Hematopoietic multipotent progenitor cell treated with erythropoietin and hydrocortisone succinate and interleukin-3 and kit ligand, for 17 days (in vitro differentiated cells): ENCODE measurements around the gene MARVELD1.

Experiments used
- DNase-seq: peaks from one replicate; pipeline ENCODE4 v3.0.0-alpha.2; 2015; ENCODE audit warnings: low spot score

Gene MARVELD1

GRCh38 chr10:97721871-97722780 is 8.6 kb downstream of the MARVELD1 start:
- DNase-seq, result no peak

GRCh38 chr10:97723001-97723400 is 9.5 kb downstream of the MARVELD1 start:
- no peak for DNase-seq

DNA sequence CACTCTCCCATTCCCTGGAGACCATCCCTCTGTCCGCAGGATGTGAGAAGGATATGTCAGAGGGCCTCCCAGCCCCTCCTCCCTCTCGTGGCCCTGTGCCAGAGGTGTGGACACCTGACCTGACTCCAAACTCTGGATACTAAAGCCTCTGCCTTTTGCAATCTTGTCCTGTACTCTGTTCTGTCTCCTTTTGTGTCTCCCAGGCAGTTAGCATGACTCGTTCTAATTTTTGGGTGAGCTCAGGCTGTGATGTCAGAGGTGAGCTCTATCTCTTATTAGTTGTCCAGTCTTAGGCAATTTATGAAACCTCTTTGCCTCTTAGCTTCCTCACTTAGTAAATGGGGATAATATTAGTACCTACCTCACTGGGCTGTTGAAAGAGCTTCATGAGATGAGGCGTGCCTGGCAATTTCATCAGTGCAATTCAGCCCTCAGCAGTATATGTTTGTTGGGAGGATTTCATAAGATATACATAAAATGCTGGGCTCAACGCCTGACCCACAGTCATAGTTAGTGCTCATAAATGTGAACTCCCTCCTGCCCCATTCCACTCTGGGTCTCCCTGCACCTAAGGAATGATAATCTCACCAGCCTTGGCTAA is 10.9 kb downstream of the MARVELD1 start:
- no peak for DNase-seq

DNA sequence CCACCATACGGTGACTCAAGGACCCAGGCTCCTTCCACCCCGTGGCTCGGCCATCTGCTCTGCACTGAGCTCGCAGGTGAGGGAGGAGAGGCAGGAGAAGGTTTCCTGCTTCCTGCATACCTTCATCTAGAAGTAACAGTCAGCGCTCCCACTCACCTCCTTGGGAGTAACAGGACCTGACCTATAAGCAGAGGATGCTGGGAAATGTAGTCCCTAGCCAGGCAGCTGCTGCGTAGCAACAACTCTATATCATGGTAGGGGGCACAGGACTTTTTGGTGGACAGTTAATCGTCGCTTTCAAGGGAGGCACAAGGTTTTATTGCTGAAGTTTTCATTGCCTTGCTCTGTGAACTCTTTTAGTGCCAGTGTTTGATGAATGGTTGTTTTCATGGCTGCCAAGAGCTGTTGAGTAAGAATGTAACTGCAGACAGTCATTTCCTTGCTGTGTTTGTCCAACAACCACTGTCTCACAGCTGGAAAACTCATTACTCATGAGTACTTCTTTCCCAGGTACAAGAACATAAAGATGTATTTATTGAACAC is 13.2 kb downstream of the MARVELD1 start:
- no peak for DNase-seq

- no peak for DNase-seq
Observed at GRCh38 chr10:97729014-97729413, 15.5 kb downstream of the MARVELD1 start.

DNA sequence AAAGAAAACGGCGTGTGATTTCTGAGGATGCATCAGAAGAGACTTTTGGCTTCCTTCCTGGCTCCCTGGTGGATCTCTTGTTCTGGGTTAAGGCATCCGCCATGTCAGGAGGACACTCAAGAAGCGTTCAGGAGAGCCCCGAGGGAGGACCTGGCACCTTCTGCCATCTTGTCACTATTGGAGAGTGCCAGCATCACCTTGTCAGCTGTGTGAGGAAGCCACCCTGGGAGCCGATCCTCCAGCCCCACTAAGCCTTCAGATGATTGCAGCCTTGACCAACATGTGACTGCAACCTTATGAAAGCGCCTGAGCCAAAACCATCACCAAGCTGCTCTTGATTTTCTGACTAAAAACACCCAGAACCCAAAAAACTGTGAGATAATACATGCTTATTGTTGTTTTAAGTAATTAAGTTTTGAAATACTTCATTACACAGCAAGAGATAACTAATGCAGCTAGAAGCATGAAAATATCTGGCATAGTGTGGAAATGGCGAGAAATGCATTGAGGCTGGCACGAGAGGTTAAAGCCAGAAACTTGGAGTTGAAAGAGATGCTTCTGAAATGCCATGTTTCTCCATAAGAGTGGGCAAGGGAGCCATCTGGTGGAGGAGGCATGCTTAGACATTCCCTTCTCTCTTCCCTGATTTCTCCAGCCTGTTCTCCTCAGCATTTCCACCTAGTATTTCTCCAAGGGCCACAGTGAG is 18.0 kb downstream of the MARVELD1 start:
- DNase-seq, result peak; percentile 84

- DNase-seq, result no peak
Observed at GRCh38 chr10:97732052-97732359, 18.5 kb downstream of the MARVELD1 start.

- DNase-seq, result no peak
Observed at GRCh38 chr10:97733256-97733655, 19.7 kb downstream of the MARVELD1 start.

DNA sequence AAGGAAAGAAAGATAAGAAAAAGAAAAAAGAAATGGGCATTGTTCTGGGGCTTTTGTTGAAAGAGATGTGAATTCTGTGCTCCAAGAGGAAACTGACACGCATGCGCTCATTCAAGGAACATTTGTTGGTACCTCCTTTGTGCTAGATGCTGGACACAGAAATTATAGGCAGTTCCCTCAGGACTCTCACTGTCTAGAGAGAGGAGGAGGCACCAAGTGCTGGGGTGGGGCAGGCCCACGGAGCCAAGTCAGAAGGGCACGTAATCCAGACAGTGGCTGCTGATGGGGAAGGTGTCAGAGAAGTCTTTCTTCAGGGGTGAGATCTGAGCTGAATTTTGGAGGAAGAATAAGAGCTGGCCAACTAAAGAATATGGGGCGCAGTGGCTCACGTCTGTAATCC is 20.5 kb downstream of the MARVELD1 start:
- no peak for DNase-seq

DNA sequence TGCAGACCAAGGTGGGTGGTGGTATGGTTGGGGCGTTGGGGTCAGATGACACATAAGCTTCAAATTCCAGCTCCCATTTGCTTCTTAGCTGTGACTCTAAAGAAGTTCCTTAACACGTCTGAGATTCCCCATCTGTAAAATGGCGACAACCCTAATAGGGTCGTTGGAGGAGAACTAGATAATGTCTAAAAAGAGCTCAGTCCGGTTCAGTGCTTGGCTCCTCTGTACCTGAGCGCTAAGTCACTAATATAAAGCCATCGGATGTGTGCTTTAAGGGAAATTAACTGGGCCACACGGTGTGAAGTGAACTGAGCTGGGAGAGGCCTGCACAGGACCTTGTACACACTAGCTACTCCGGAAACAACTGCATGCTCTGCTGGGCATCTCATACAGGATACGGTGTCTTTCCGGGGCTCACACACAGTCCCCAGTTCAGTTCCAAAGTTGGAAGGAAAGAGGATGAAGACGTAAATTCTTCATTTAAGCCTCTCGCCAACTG is 22.9 kb downstream of the MARVELD1 start:
- DNase-seq, result no peak

GRCh38 chr10:97736902-97737769 is 23.6 kb downstream of the MARVELD1 start, which contains the start of gene ZFYVE27:
ZFYVE27 (plus strand) TSS chr10:97737128; CDS start chr10:97738478, 1,350 bp downstream.
- peak; percentile 96 for DNase-seq

- peak; percentile 55 for DNase-seq
Observed at GRCh38 chr10:97737770-97738265, 24.3 kb downstream of the MARVELD1 start.

DNA sequence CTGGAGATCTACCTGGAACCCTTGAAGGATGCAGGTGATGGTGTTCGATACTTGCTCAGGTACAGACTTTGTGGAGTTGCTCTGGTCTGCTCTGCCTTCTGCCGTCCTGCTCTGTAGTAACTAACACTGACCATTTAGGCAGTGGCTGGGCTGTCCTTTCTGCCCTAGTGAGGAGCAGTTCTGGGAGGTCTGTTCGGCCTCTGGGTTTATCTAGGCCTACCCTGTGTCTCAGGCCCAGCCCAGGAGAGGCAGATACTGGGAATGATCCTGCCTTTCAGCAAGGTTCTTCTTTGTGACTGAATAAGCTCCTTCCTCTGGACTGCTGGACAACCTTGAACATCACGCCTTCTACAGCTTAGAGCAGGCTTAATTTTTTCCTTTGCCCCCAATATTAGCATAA is 25.1 kb downstream of the MARVELD1 start:
- peak; percentile 28 for DNase-seq

DNA sequence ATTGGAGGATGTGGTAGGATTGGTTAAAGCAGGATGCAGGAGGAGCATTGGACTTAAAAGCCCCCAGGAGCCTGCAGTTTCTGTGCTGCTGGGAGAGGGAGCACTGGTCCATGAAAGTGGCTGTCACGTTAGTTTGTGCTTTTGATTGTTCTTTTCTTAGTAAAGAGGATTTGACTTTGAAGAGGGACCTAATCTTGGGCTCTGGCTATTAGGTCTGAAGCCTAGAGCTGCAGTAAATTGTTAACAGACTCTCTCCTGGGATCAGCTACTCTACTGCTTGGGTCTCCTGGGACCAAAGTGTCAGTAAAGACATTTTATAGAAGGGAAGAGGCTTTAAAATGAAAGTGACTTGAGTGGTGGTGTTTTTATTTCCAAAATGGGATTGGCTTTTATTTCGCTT is 27.1 kb downstream of the MARVELD1 start:
- DNase-seq, result no peak

GRCh38 chr10:97743169-97743943 is 29.8 kb downstream of the MARVELD1 start:
- DNase-seq, result peak; percentile 45

DNA sequence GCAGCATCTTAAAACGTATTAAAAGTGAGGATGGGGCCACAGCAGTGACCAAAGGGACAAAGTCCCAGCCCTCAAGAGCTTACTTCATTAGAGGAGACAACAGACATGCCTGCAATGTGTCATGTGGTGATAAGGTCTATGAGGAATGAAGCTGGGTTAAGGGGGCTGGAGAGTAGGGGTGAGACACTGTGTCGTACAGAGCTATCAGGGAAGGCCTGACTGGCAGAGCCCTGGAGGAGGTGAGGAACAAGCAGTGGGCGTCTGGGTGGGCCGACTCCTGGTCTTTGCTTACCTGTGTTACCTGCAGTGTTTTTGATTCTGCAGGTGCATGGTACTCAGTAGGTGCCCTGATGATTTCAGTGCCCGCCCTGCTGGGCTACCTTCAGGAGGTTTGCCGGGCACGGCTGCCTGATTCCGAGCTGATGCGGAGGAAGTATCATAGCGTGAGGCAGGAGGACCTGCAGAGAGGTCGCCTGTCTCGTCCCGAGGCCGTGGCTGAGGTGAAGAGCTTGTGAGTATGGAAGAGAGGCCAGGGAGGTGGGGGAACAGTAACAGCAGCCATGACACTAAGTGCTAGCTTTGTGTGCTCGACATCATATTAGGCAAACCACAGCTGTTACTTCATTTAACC is 31.0 kb downstream of the MARVELD1 start:
- DNase-seq, result peak; percentile 46

DNA sequence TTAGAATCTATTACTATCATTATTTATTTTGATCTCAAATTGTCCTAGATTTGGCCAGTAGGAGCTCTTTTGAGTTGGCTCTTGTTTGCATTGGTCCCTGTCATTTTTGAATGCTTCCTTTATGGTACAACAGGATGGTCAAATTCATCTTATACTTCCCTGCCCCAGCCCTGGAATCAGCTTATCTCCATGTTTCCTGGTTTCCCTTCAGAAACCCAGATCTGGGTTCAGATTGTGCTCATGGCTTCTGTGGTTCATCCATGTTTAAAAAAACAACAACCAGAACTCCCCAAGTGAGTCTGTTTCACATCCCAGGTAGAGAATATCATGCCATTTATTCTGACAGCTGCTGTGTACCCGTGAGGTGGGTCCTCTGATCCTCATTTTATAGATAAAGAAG is 34.0 kb downstream of the MARVELD1 start:
- no peak for DNase-seq

- DNase-seq, result no peak
Observed at GRCh38 chr10:97748116-97748515, 34.6 kb downstream of the MARVELD1 start.

DNA sequence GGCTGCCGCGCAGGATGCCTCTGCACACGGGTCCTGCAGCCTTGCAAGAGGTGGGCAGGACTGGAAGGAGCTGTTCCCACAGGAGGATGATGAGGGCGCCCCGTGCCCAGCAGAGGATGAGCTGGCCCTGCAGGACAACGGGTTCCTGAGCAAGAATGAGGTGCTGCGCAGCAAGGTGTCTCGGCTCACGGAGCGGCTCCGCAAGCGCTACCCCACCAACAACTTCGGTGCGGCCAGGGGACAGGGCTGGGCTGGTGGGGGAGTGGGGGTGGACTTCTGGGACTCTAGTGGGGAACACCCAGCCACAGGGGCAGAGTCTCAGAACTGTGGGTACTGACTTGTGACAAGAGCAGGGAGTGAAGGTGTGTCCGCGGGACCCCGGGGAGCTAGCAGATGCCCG is 39.4 kb downstream of the MARVELD1 start:
- DNase-seq, result no peak

DNA sequence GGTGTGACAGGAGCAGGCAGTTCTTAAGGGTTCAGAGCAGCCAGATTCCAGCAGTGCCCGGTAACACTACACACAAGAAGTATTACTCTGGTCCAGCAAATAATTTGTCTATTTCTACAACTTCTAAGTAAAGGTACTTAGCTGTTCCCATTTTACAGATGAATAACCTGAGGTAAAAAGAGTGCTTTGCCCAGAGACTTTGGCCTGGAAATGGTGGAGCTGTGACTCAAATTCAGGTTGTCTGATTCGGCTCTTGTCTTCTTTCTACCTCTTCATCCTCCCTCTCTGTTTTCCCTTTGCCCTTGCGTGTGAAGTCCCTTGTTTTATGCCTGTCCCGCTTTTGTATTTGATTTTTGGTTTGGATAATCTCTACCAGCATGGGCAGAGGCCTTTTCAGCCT is 41.2 kb downstream of the MARVELD1 start:
- DNase-seq, result no peak
